PC-9 (cell line): ENCODE data around the gene PARM1. TPM values are rescaled to one million over a fixed set of nuclear protein-coding genes. Genes with fewer than 3 reads are reported as not detected.

Experiments
- BruUV-seq: library from RNA; stranded (reverse); fragments of 400-500 nt; replicated peaks from 2 replicates; lab custom pipeline; 2021; lab: Mats Ljungman, UMichigan
- CTCF ChIA-PET: fragments of 300-600 bp; sonication (Branson Sonifier 250); formaldehyde crosslinking; loops from one replicate; lab custom pipeline; 2022; ENCODE audit warnings: antibody characterized with exemption; lab: Charles Lee
- POLR2A ChIA-PET: fragments of 300-600 bp; sonication (Branson Sonifier 250); formaldehyde crosslinking; loops from one replicate; lab custom pipeline; 2022; ENCODE audit warnings: antibody characterized with exemption; ENCODE audit not compliant: unreplicated experiment; lab: Charles Lee
- DNase-seq, 2 experiments: peaks; one replicate each; pipeline versions ENCODE4 v3.0.0 to v3.0.0-alpha.2; 2015 to 2022; ENCODE audit warnings: mixed read lengths in 1 of 2
- H2AFZ ChIP-seq: fragments of 200-600 bp; sonication (generic); 2 replicates; pipeline ENCODE4 v1.8.1; 2017; ENCODE audit warnings: antibody characterized with exemption
- H3F3A ChIP-seq: fragments of 200-600 bp; sonication (generic); 2 replicates; pipeline ENCODE4 v1.8.1; 2017; ENCODE audit warnings: antibody characterized with exemption, mild to moderate bottlenecking, low read depth; ENCODE audit not compliant: insufficient read depth
- H3K27ac ChIP-seq: fragments of 200-600 bp; sonication (generic); 2 replicates; pipeline ENCODE4 v1.6.1; 2016; ENCODE audit warnings: mixed run types
- H3K27me3 ChIP-seq: fragments of 200-600 bp; sonication (generic); 2 replicates; pipeline ENCODE4 v1.6.1; 2016; ENCODE audit warnings: low read depth, mixed run types; ENCODE audit not compliant: insufficient read depth
- H3K36me3 ChIP-seq: fragments of 200-600 bp; sonication (generic); 2 replicates; pipeline ENCODE4 v1.6.1; 2016; ENCODE audit warnings: low read depth, mixed run types
- H3K4me1 ChIP-seq: fragments of 200-600 bp; sonication (generic); replicated peaks from 2 replicates; pipeline ENCODE4 v1.6.1; 2016; ENCODE audit warnings: mixed run types; ENCODE audit not compliant: insufficient read depth
- H3K4me2 ChIP-seq: fragments of 200-600 bp; sonication (generic); 2 replicates; pipeline ENCODE4 v1.6.1; 2017; ENCODE audit warnings: mixed run types
- H3K4me3 ChIP-seq: fragments of 200-600 bp; sonication (generic); 2 replicates; pipeline ENCODE4 v1.6.1; 2016; ENCODE audit warnings: mixed run types
- H3K79me2 ChIP-seq: fragments of 200-600 bp; sonication (generic); 2 replicates; pipeline ENCODE4 v1.6.1; 2017; ENCODE audit warnings: low read depth, mixed run types
- H3K9me2 ChIP-seq: fragments of 200-600 bp; sonication (generic); 2 replicates; pipeline ENCODE4 v1.8.1; 2017; ENCODE audit warnings: mild to moderate bottlenecking; ENCODE audit not compliant: insufficient read depth
- H3K9me3 ChIP-seq: fragments of 200-600 bp; sonication (generic); 2 replicates; pipeline ENCODE4 v1.8.1; 2016; ENCODE audit warnings: low read depth; ENCODE audit not compliant: insufficient read depth
- H4K20me1 ChIP-seq: fragments of 200-600 bp; sonication (generic); 2 replicates; pipeline ENCODE4 v1.8.1; 2017; ENCODE audit not compliant: insufficient read depth
- CTCF ChIP-seq: fragments of 200-600 bp; sonication (generic); conservative IDR thresholded peaks from 2 replicates; pipeline ENCODE4 v1.6.1; 2017; ENCODE audit warnings: mixed run types, antibody characterized with exemption, mild to moderate bottlenecking, moderate library complexity
- EZH2 ChIP-seq: fragments of 200-600 bp; sonication (generic); IDR thresholded peaks from 2 replicates; pipeline ENCODE4 v1.8.0; 2017; ENCODE audit warnings: antibody characterized with exemption, low read depth
- intact Hi-C: fragments of 100-400 bp; cut with micrococcal nuclease; formaldehyde crosslinking; loops from one replicate; pipeline ENCODE4 v1.10.0; 2022; ENCODE audit not compliant: unreplicated experiment
- total RNA-seq: library from RNA; stranded (reverse); gene quantifications from 2 replicates; pipeline ENCODE4 v1.2.3, GENCODE V29; 2021

PARM1 gene
- total RNA-seq, 1 experiment from 2014 or later = 0.44 TPM

GRCh38 chr4:75081561-75081960 is 148.6 kb downstream of the PARM1 start:
- Histone ChIP-seq H4K20me1 (no peaks in the 10 kb centered on the region), H3K9me2 (no peaks in the 10 kb centered on the region), H3K4me3 (no peak overlapping the region), H3K9me3 (no peaks in the 10 kb centered on the region), H3K27ac (no peak overlapping the region), H3K79me2 (no peaks in the 10 kb centered on the region), H3K4me1 (no peaks in the 10 kb centered on the region), H3K36me3 (no peaks in the 10 kb centered on the region), H3F3A (no peaks in the 10 kb centered on the region), H3K4me2 (no peak overlapping the region), H3K27me3 (no peaks in the 10 kb centered on the region), H2AFZ (no peak overlapping the region)
- no peak for DNase-seq
- intact Hi-C loops = no loop called here
- ChIA-PET POLR2A (no interaction called here), CTCF (no interaction called here)
- no TSS peak for BruUV-seq
- TF ChIP-seq EZH2 (no peak), CTCF (no peak)

GRCh38 chr4:75087416-75087815 is 154.5 kb downstream of the PARM1 start:
- Histone ChIP-seq H3K4me2 (no peak overlapping the region), H3K27me3 (no peaks in the 10 kb centered on the region), H3K9me2 (no peaks in the 10 kb centered on the region; the same call in 1 of the 2 replicates), H3K4me1 (no peaks in the 10 kb centered on the region), H3K4me3 (no peak overlapping the region), H3K27ac (no peak overlapping the region), H3F3A (no peaks in the 10 kb centered on the region), H2AFZ (no peak overlapping the region), H3K36me3 (no peaks in the 10 kb centered on the region), H4K20me1 (no peaks in the 10 kb centered on the region), H3K79me2 (no peaks in the 10 kb centered on the region), H3K9me3 (no peaks in the 10 kb centered on the region)
- POLR2A ChIA-PET = no interaction called here
- intact Hi-C loops = no loop called here
- TF ChIP-seq CTCF (no peak), EZH2 (no peak)
- DNase-seq = no peak
- BruUV-seq = no TSS peak
- CTCF ChIA-PET = no interaction called here

- Histone ChIP-seq H3K79me2 (no peaks in the 10 kb centered on the region), H3K27me3 (no peaks in the 10 kb centered on the region), H4K20me1 (no peaks in the 10 kb centered on the region), H3K4me2 (no peak overlapping the region), H3K9me2 (no peaks in the 10 kb centered on the region; the same call in 1 of the 2 replicates), H3K4me3 (no peak overlapping the region), H3K36me3 (no peaks in the 10 kb centered on the region), H2AFZ (no peak overlapping the region), H3K4me1 (no peaks in the 10 kb centered on the region), H3F3A (no peaks in the 10 kb centered on the region), H3K9me3 (no peaks in the 10 kb centered on the region), H3K27ac (no peak overlapping the region)
- no TSS peak for BruUV-seq
- no peak for TF ChIP-seq EZH2
- no peak for TF ChIP-seq CTCF
- POLR2A ChIA-PET = no interaction called here
- CTCF ChIA-PET = no interaction called here
- intact Hi-C loops = no loop called here
- DNase-seq = no peak
Measured at GRCh38 chr4:75087865-75088264, 154.9 kb downstream of the PARM1 start.
